NCI-H345 treated with DMSO at 0.1 percent for 48 hours (cell line): ENCODE results near the gene CBR4.
"Not testable (repeated sequence)": the region's sequence is repeated elsewhere in the genome, so short reads cannot be mapped to it uniquely, and the experiment has no call there.

Source experiments
- DNase-seq: peaks from one replicate; lab custom pipeline; 2025; ENCODE audit not compliant: unreplicated experiment; lab: John Stamatoyannopoulos, UW

CBR4 gene

DNA sequence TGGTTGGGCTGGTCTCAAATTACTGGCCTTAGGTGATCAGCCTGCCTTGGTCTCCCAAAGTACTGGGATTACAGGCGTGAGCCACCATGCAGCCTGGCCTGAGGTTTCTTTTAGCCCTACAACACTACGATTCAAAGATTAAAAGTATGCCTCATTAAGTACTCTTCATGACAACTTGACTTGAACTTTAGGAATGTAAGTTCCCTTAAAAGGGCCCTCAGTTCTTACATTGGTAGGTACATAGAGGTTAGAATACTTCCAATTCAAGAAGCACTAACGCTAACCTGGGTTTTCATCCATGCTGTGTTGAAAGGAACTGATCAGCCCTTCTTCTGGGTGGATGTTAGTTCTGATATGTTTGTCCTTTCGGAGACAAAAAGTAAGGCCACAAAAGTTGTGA is 15.1 kb downstream of the CBR4 start:
- no peak for DNase-seq

DNA sequence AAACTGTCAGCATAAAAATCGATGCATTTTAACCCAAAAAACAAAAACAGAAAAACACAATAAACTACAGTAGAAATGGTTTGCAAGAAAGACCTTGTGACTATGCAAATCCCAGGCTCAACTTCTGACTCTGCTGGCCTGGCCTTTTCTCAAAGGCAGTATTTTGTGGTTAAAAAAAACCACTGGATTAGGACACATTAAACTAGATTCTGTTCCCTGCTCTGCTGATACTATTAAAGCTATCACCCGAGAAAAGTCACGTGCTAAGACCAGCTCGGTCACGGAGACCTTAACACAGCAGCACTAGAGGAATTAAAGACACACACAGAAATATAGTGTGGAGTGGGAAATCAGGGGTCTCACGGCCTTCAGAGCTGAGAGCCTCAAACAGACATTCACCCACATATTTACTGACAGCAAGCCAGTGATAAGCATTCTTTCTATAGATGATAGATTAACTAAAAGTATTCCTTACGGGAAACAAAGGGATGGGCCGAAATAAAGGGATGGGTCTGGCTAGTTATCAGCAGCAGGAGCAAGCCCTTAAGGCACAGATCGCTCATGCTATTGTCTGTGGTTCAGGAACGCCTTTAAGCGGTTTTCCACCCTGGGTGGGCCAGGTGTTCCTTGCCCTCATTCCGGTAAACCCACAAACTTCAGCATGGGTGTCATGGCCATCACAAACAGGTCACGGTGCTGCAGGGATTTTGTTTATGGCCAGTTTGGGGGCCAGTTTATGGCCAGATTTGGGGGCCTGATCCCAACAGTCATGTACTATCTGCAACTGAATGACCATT is 16.1 kb downstream of the CBR4 start:
- no peak for DNase-seq

DNA sequence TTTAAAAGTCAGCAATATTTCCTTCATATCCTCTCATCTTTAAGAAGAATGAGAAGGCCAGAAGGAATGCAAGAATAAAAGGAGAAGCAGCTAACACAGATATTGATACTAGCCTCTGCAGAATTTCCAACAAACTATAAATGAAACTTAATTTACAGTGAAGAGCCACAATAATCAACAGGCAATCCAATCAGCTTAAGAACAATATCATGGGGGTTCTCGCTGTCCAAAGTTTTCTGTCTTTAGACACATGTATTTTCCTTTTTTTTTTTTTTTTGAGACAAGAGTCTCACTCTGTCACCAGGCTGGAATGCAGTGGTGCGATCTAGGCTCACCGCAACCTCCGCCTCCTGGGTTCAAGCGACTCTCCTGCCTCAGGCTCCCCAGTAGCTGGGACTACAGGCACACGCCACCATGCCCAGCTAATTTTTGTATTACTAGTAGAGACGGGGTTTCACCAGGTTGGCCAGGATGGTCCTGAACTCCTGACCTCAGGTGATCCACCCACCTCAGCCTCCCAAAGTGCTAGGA is 17.0 kb downstream of the CBR4 start:
- DNase-seq: not testable (repeated sequence)

GRCh38 chr4:168981942-168982341 is 28.1 kb downstream of the CBR4 start:
- DNase-seq: no peak

- DNase-seq: no peak
Measured at GRCh38 chr4:168981460-168981859, 28.6 kb downstream of the CBR4 start.

GRCh38 chr4:168979338-168979737 is 30.7 kb downstream of the CBR4 start:
- DNase-seq: no peak

GRCh38 chr4:168978001-168978700 is 31.9 kb downstream of the CBR4 start:
- DNase-seq: no peak

DNA sequence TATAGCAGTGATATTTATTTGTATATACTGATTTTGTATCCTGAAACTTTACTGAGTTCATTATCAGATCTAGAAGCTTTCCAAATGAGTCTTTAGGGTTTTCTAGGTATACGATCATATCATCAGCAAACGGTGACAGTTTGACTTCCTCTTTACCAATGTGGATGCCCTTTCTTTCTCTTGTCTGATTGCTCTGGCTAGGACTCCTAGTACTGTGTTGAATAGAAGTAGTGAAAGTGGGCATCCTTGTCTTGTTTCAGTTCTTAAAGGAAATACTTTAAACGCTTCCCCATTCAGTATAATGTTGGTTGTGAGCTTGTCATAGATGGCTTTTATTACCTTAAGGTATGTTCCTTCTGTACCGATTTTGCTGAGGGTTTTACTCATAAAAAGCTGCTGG is 37.5 kb downstream of the CBR4 start:
- no peak for DNase-seq

- no peak for DNase-seq
Measured at GRCh38 chr4:168960716-168961115, 49.3 kb downstream of the CBR4 start.

- DNase-seq: no peak
Measured at GRCh38 chr4:168955674-168956073, 54.4 kb downstream of the CBR4 start.

- DNase-seq: peak; percentile 19
Measured at GRCh38 chr4:168952821-168953246, 57.2 kb downstream of the CBR4 start.

GRCh38 chr4:168945291-168945690 is 64.8 kb downstream of the CBR4 start:
- no peak for DNase-seq

- no peak for DNase-seq
Measured at GRCh38 chr4:168942985-168943384, 67.1 kb downstream of the CBR4 start.
